ENCODE results near the gene SLC66A2.

The SLC66A2 gene

DNA sequence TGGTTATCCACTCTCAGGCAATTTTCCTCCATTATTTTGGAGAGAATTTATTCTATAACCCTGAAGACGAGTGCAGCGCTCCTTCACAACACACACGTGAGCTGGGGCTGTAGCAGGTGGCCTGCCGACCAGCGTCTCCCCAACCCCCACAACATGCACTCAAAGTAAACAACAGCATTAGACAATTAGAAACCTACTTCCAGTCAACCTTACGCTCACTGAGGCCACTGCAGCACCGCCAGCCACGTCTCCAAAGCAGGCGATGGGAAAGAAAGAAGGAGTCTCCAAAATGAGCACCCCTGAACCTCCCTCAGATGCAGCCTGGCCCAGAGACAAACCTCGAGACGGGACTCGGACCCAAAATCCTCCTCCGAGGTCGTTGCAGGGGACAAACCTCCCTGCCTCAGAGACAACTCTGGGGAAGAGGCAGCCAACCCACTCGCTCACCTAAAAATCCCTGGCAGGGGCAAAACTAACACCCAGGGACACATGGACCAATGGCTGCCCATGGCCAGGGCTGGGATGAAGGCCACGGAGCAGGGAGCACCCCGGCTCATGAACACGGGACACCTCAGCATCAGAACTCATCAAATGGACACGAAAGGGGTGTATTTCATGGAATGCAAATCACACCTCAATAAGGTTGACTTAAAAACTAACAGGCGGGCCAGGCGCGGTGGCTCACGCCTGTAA lies 2.6 kb downstream of the SLC66A2 start:
- no peak for TF ChIP-seq CREB1 (IDR thresholded peaks at IDR 0.05; ENCODE audit: low read depth)
- TF ChIP-seq ZBTB7A (IDR thresholded peaks at IDR 0.05; ENCODE audit: low read depth), result no peak
- no peak for TF ChIP-seq NFIC (IDR thresholded peaks at IDR 0.05)
- no peak for TF ChIP-seq RAD21 (IDR thresholded peaks at IDR 0.05; ENCODE audit: low read depth)
- no peak for TF ChIP-seq FOXM1 (IDR thresholded peaks at IDR 0.05; ENCODE audit: borderline replicate concordance, low read depth)
- TF ChIP-seq TEAD4 (IDR thresholded peaks at IDR 0.05), result no peak
- no peak for TF ChIP-seq EP300 (IDR thresholded peaks at IDR 0.05; ENCODE audit: borderline replicate concordance)
- no peak for TF ChIP-seq REST (IDR thresholded peaks at IDR 0.05; ENCODE audit: low read depth)
- TF ChIP-seq EGR1 (IDR thresholded peaks at IDR 0.05), result no peak

DNA sequence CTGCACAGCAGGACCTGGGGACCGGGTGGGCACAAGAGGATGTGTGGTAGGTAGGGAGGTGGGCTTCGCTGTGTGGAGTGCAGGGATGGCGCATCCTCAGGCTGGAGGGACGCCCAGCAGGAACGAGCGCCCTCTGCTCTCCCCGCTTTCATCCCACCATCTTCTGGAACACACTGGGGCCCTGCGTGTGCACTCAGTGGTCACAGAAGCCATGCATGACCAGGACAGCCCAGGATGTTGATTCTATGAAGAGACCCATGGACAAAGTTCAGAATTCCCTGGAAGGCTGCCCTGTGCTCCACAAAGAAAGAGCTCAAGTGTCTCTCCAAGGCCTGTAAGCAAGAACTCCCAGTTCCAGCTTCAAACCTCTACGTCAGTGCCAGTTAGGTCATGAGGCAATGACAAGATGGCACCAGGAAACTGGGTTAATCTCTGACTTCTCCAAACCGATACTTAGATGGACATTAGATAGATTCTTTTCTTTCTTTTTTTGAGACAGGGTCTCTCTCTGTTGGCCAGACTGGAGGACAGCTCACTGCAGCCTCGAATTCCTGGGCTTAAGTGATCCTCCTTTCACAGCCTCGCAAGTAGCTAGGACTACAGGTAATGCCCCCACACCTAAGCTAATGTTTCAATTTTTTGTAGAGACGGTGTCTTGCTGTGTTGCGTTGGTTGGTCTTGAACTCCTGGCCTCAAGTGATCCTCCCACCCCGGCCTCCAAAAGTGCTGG lies 3.4 kb downstream of the SLC66A2 start:
- TF ChIP-seq TAF1 (IDR thresholded peaks at IDR 0.05; ENCODE audit: low read depth) (no peak), MAX (IDR thresholded peaks at IDR 0.05) (no peak), CREB1 (IDR thresholded peaks at IDR 0.05; ENCODE audit: low read depth) (no peak), EGR1 (IDR thresholded peaks at IDR 0.05) (no peak), YY1 (IDR thresholded peaks at IDR 0.05; ENCODE audit: low read depth) (no peak), USF1 (IDR thresholded peaks at IDR 0.05) (no peak), ZBTB7A (IDR thresholded peaks at IDR 0.05; ENCODE audit: low read depth) (no peak), EP300 (IDR thresholded peaks at IDR 0.05; ENCODE audit: borderline replicate concordance) (no peak), TCF12 (IDR thresholded peaks at IDR 0.05; ENCODE audit: low read depth) (no peak), TEAD4 (IDR thresholded peaks at IDR 0.05) (no peak), FOXM1 (IDR thresholded peaks at IDR 0.05; ENCODE audit: borderline replicate concordance, low read depth) (no peak), RAD21 (IDR thresholded peaks at IDR 0.05; ENCODE audit: low read depth) (no peak), NFIC (IDR thresholded peaks at IDR 0.05) (no peak), CEBPB (IDR thresholded peaks at IDR 0.05) (no peak), REST (IDR thresholded peaks at IDR 0.05; ENCODE audit: low read depth) (no peak)

DNA sequence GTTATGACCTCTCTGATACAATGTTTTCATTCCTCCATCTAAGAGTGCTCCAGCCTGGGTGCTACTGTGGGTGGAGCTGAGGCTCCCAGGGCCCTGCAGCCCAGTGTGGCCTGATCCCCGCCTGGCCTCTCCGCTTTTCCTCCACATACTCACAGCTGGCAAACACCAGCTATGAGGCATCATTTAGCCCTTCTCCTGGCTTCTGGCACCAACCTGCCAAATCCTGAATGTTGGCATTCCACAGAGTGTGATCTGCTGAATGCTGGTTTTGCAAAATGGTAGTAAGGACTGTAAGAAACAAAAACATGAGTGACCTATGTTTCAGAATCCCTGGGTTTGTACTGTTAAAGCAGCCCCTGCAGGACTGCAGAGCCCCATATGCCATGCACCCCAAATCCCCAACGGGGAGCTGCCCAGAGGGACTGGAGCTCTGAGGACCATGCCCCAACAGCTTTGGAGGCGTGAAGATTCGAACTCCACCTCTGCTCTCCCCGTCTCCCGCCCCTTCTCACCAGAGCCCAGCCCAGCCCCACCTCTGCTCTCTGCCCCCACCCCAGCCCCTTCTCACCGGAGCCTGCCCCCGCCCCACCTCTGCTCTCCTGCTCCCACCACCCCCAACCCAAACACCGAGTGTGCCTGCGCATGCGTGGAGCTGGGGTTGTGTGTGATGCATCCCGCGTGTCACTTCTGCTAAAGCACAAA lies 4.2 kb downstream of the SLC66A2 start:
- TF ChIP-seq USF1 (IDR thresholded peaks at IDR 0.05) (no peak), TEAD4 (IDR thresholded peaks at IDR 0.05) (no peak), MAX (IDR thresholded peaks at IDR 0.05) (no peak), TAF1 (IDR thresholded peaks at IDR 0.05; ENCODE audit: low read depth) (no peak), RAD21 (IDR thresholded peaks at IDR 0.05; ENCODE audit: low read depth) (no peak), EP300 (IDR thresholded peaks at IDR 0.05; ENCODE audit: borderline replicate concordance) (no peak), ZBTB7A (IDR thresholded peaks at IDR 0.05; ENCODE audit: low read depth) (no peak), EGR1 (IDR thresholded peaks at IDR 0.05) (no peak), REST (IDR thresholded peaks at IDR 0.05; ENCODE audit: low read depth) (no peak), NFIC (IDR thresholded peaks at IDR 0.05) (no peak), CEBPB (IDR thresholded peaks at IDR 0.05) (no peak), TCF12 (IDR thresholded peaks at IDR 0.05; ENCODE audit: low read depth) (no peak), CREB1 (IDR thresholded peaks at IDR 0.05; ENCODE audit: low read depth) (no peak)
